ENCODE data around the gene HMGCS2.

DNA sequence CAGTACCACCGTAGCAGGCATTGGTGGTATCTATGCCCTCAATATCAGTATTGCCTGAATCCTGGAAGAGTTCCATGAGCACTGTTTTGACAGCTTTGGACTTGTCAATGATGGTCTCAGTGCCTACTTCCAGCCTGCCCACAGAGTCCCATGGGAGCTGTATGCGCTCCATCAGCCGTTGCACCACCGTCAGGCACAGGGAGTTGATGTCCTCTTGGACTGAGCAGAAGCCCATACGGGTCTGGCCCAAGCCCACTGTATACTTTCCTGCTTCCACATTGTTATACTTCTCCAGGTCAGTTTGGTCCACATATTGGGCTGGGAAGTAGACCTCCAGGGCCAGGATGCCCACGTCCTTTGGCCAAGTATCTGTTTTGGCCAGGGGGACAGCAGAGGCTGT is 4.5 kb downstream of the HMGCS2 start:
- TF ChIP-seq, protein P1, sequence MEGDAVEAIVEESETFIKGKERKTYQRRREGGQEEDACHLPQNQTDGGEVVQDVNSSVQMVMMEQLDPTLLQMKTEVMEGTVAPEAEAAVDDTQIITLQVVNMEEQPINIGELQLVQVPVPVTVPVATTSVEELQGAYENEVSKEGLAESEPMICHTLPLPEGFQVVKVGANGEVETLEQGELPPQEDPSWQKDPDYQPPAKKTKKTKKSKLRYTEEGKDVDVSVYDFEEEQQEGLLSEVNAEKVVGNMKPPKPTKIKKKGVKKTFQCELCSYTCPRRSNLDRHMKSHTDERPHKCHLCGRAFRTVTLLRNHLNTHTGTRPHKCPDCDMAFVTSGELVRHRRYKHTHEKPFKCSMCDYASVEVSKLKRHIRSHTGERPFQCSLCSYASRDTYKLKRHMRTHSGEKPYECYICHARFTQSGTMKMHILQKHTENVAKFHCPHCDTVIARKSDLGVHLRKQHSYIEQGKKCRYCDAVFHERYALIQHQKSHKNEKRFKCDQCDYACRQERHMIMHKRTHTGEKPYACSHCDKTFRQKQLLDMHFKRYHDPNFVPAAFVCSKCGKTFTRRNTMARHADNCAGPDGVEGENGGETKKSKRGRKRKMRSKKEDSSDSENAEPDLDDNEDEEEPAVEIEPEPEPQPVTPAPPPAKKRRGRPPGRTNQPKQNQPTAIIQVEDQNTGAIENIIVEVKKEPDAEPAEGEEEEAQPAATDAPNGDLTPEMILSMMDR (conservative IDR thresholded peaks at IDR 0.05; ENCODE audit: low read length) = no peak
- TF ChIP-seq EZH2phosphoT487 (IDR thresholded peaks at IDR 0.05; ENCODE audit: borderline replicate concordance, low read depth, low read length) = no peak

Data from OCI-LY7 (cell line).